ENCODE results near the gene EOGT. TPM values are rescaled to one million over a fixed set of nuclear protein-coding genes. Genes with fewer than 3 reads are reported as not detected.

Gene EOGT
- 19.3 TPM for polyA plus RNA-seq (ENCODE audit: insufficient read length)

GRCh38 chr3:69013253-69014021 lies at the start of gene EOGT:
TSS of gene EOGT (minus strand) at chr3:69013684. CDS start at chr3:69009846, 3,838 bp downstream.
- no peak for DNase-seq (ENCODE audit: low read depth)

GRCh38 chr3:69059688-69060087 lies 46.2 kb upstream of the EOGT start:
- DNase-seq (ENCODE audit: low read depth) = no peak

GRCh38 chr3:69058947-69059224 lies 45.4 kb upstream of the EOGT start:
- no peak for DNase-seq (ENCODE audit: low read depth)

- no peak for DNase-seq (ENCODE audit: low read depth)
Measured at GRCh38 chr3:69058180-69058946, 44.9 kb upstream of the EOGT start.

GRCh38 chr3:69052472-69052898 lies 39.0 kb upstream of the EOGT start:
- no peak for DNase-seq (ENCODE audit: low read depth)

- DNase-seq (ENCODE audit: low read depth) = peak; percentile 99
Measured at GRCh38 chr3:69051756-69052471, 38.4 kb upstream of the EOGT start, which contains the start of gene TMF1. TSS of gene TMF1 (minus strand) at chr3:69052333. CDS start at chr3:69052086, 247 bp downstream.

GRCh38 chr3:69048990-69049389 lies 35.5 kb upstream of the EOGT start:
- DNase-seq (ENCODE audit: low read depth) = no peak

- no peak for DNase-seq (ENCODE audit: low read depth)
Measured at GRCh38 chr3:69044608-69045007, 31.1 kb upstream of the EOGT start.

GRCh38 chr3:69033470-69033869 lies 20.0 kb upstream of the EOGT start:
- no peak for DNase-seq (ENCODE audit: low read depth)

GRCh38 chr3:69032737-69033136 lies 19.3 kb upstream of the EOGT start:
- DNase-seq (ENCODE audit: low read depth) = no peak

- DNase-seq (ENCODE audit: low read depth) = no peak
Measured at GRCh38 chr3:69032142-69032541, 18.7 kb upstream of the EOGT start.

- DNase-seq (ENCODE audit: low read depth) = no peak
Measured at GRCh38 chr3:69031635-69032034, 18.2 kb upstream of the EOGT start.

- DNase-seq (ENCODE audit: low read depth) = no peak
Measured at GRCh38 chr3:69020857-69021256, 7.4 kb upstream of the EOGT start.

- no peak for DNase-seq (ENCODE audit: low read depth)
Measured at GRCh38 chr3:69020424-69020823, 6.9 kb upstream of the EOGT start.

- DNase-seq (ENCODE audit: low read depth) = no peak
Measured at GRCh38 chr3:69016901-69017300, 3.4 kb upstream of the EOGT start.

- DNase-seq (ENCODE audit: low read depth) = no peak
Measured at GRCh38 chr3:69016102-69016501, 2.6 kb upstream of the EOGT start.

- DNase-seq (ENCODE audit: low read depth) = no peak
Measured at GRCh38 chr3:69014022-69014580, 617 bp upstream of the EOGT start.

GRCh38 chr3:69012800-69013252 lies 658 bp downstream of the EOGT start:
- DNase-seq (ENCODE audit: low read depth) = no peak

- no peak for DNase-seq (ENCODE audit: low read depth)
Measured at GRCh38 chr3:69012100-69012799, 1.2 kb downstream of the EOGT start.

- DNase-seq (ENCODE audit: low read depth) = no peak
Measured at GRCh38 chr3:69011096-69011730, 2.3 kb downstream of the EOGT start.

Measured in forelimb muscle (tissue), 1 donor.